Esophagus muscularis mucosa (tissue), 4 donors: ENCODE results near the gene MTCH1. TPM values are rescaled to one million over a fixed set of nuclear protein-coding genes. Genes with fewer than 3 reads are reported as not detected.

Experiments used
- DNase-seq: peaks from one replicate; pipeline ENCODE4 v3.0.0-alpha.2; 2017; ENCODE audit errors: extremely low spot score
- H3K27ac ChIP-seq, 4 donors: fragments of 200-600 bp; sonication (generic); replicated peaks in 1 of 4; 1 replicate in 3 of 4; 2 replicates in 1 of 4; pipeline ENCODE4 v1.5.1; 2016 to 2019; ENCODE audit warnings: mild to moderate bottlenecking in 1 of 4
- H3K27me3 ChIP-seq, 4 donors: fragments of 200-600 bp; sonication (generic); one replicate each; pipeline versions ENCODE4 v1.5.1 to v1.6.0; 2016 to 2019
- H3K36me3 ChIP-seq, 4 donors: fragments of 200-600 bp; sonication (generic); one replicate each; pipeline ENCODE4 v1.5.1; 2016 to 2019
- H3K4me1 ChIP-seq, 4 donors: fragments of 200-600 bp; sonication (generic); one replicate each; pipeline ENCODE4 v1.5.1; 2016 to 2019
- H3K4me3 ChIP-seq, 4 donors: fragments of 200-600 bp; sonication (generic); 1 replicate in 2 of 4; 2 replicates in 2 of 4; pipeline ENCODE4 v1.5.1; 2016 to 2019; ENCODE audit warnings: mild to moderate bottlenecking in 4 of 4, moderate library complexity in 1 of 4
- H3K9me3 ChIP-seq, 4 donors: fragments of 200-600 bp; sonication (generic); 1 replicate in 3 of 4; 2 replicates in 1 of 4; pipeline ENCODE4 v1.5.1; 2016 to 2019
- CTCF ChIP-seq, 3 experiments: fragments of 200-600 bp in 2 of 3; fragments of 450-650 bp in 1 of 3; sonication (generic) in 2 of 3; IDR thresholded peaks; one replicate each; pipeline ENCODE4 v1.5.1; 2017 to 2019; ENCODE audit warnings: antibody characterized with exemption in 3 of 3, mild to moderate bottlenecking in 2 of 3, moderate library complexity in 1 of 3
- EP300 ChIP-seq: sonication (generic); formaldehyde crosslinking; IDR thresholded peaks from one replicate; pipeline ENCODE4 v1.6.1; 2017; ENCODE audit warnings: antibody characterized with exemption
- POLR2A ChIP-seq: fragments of 450-650 bp; IDR thresholded peaks from one replicate; pipeline ENCODE4 v1.6.1; 2017; ENCODE audit warnings: antibody characterized with exemption, moderate library complexity, mild to moderate bottlenecking, low read depth
- POLR2AphosphoS5 ChIP-seq, 2 donors: sonication (generic); formaldehyde crosslinking; IDR thresholded peaks; one replicate each; pipeline ENCODE4 v1.6.1; 2017; ENCODE audit warnings: antibody characterized with exemption in 2 of 2
- WGBS: methylation state at CpG from one replicate; pipeline ENCODE4 v1.1.5; 2018; 5-methylcytosine and 5-hydroxymethylcytosine counted together
- intact Hi-C: fragments of 100-400 bp; cut with DNase I; formaldehyde crosslinking; loops from one replicate; pipeline ENCODE4 v1.15.1; 2023
- total RNA-seq, 4 donors: library from RNA; depleted of rRNA; stranded (reverse); fragments of >200 nt; gene quantifications; one replicate each; pipeline versions ENCODE4 v1.1.0 to v1.2.1, GENCODE V29; 2016

MTCH1 gene
- total RNA-seq, 4 donors from 2014 or later, result 205 to 258 (median 232) TPM

- no peak for DNase-seq
- TF ChIP-seq POLR2AphosphoS5 (IDR thresholded peaks at IDR 0.05) (no peak), EP300 (no peak), CTCF (IDR thresholded peaks at IDR 0.05) (no peak), POLR2A (no peak)
- H3K36me3 ChIP-seq, result peaks cover 18 to 27% (median 24%) of the 10 kb centered on the region in 4 donors
- WGBS, result 65% methylated on average over 6 of the region's 11 CpGs
- no peaks in the 10 kb centered on the region for H3K27me3 ChIP-seq
- intact Hi-C loops, result no loop called here
- peaks cover 18 to 34% (median 23%) of the 10 kb centered on the region in 4 donors for H3K4me1 ChIP-seq
- H3K9me3 ChIP-seq, result no peaks in the 10 kb centered on the region
- H3K27ac ChIP-seq, result no peak overlapping the region
- no peak overlapping the region for H3K4me3 ChIP-seq
These were observed 22.3 kb downstream of the MTCH1 start for GRCh38 chr6:36963451-36964290.

- 68% methylated on average over 12 of the region's 12 CpGs for WGBS
- Histone ChIP-seq H3K36me3 (peaks cover 10 to 19% (median 16%) of the 10 kb centered on the region in 4 donors), H3K9me3 (no peaks in the 10 kb centered on the region), H3K4me3 (no peak overlapping the region), H3K27me3 (no peaks in the 10 kb centered on the region), H3K27ac (no peak overlapping the region), H3K4me1 (peaks cover 14 to 26% (median 20%) of the 10 kb centered on the region in 4 donors)
- intact Hi-C loops, result no loop called here
- TF ChIP-seq CTCF (IDR thresholded peaks at IDR 0.05) (no peak), EP300 (no peak), POLR2A (no peak), POLR2AphosphoS5 (IDR thresholded peaks at IDR 0.05) (no peak)
- DNase-seq, result peak; percentile 95
These were observed 23.1 kb downstream of the MTCH1 start for GRCh38 chr6:36962874-36963273.

GRCh38 chr6:36961441-36962435 is 24.3 kb downstream of the MTCH1 start:
- peaks cover 0 to 8% (median 4%) of the 10 kb centered on the region in 4 donors for H3K36me3 ChIP-seq
- peaks cover 14 to 25% (median 20%) of the 10 kb centered on the region in 4 donors for H3K4me1 ChIP-seq
- H3K4me3 ChIP-seq, result no peak overlapping the region
- H3K27ac ChIP-seq, result no peak overlapping the region
- 80% methylated on average over 32 of the region's 40 CpGs for WGBS
- no peaks in the 10 kb centered on the region for H3K9me3 ChIP-seq
- intact Hi-C loops, result no loop called here
- H3K27me3 ChIP-seq, result no peaks in the 10 kb centered on the region
- no peak for DNase-seq
- TF ChIP-seq EP300, result no peak
- TF ChIP-seq POLR2AphosphoS5 (IDR thresholded peaks at IDR 0.05), result no peak
- TF ChIP-seq CTCF (IDR thresholded peaks at IDR 0.05), result no peak
- no peak for TF ChIP-seq POLR2A

- Histone ChIP-seq H3K9me3 (no peaks in the 10 kb centered on the region), H3K27me3 (no peaks in the 10 kb centered on the region), H3K4me1 (peaks cover 11 to 25% (median 17%) of the 10 kb centered on the region in 4 donors), H3K4me3 (no peak overlapping the region), H3K36me3 (no peaks in the 10 kb centered on the region), H3K27ac (no peak overlapping the region)
- TF ChIP-seq CTCF (IDR thresholded peaks at IDR 0.05) (no peak), EP300 (no peak), POLR2A (no peak), POLR2AphosphoS5 (IDR thresholded peaks at IDR 0.05) (no peak)
- DNase-seq, result no peak
- intact Hi-C loops, result no loop called here
- 90% methylated on average over 11 of the region's 17 CpGs for WGBS
These were observed 26.3 kb downstream of the MTCH1 start for GRCh38 chr6:36959555-36960250.
